ENCODE data around the gene DLGAP1.

Gene DLGAP1

DNA sequence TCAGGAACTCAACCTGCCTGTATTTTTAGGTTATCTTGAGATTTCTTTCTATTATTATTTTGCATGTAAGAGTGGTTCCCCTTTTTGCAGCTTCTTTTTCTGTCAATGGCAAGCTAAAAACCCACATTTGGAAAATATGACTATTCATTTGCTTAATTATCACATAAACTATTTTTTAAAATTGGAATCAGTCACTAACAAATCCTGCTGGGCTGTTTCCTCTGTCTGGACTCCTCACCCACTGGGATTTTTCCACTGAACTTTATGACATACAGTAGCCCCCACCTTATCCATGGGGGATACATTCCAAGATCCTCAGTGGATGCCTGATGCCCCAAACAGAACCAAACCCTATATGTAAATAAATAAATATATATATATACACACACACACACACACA, 447.3 kb downstream of the DLGAP1 start:
- TF ChIP-seq, protein P1, sequence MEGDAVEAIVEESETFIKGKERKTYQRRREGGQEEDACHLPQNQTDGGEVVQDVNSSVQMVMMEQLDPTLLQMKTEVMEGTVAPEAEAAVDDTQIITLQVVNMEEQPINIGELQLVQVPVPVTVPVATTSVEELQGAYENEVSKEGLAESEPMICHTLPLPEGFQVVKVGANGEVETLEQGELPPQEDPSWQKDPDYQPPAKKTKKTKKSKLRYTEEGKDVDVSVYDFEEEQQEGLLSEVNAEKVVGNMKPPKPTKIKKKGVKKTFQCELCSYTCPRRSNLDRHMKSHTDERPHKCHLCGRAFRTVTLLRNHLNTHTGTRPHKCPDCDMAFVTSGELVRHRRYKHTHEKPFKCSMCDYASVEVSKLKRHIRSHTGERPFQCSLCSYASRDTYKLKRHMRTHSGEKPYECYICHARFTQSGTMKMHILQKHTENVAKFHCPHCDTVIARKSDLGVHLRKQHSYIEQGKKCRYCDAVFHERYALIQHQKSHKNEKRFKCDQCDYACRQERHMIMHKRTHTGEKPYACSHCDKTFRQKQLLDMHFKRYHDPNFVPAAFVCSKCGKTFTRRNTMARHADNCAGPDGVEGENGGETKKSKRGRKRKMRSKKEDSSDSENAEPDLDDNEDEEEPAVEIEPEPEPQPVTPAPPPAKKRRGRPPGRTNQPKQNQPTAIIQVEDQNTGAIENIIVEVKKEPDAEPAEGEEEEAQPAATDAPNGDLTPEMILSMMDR (IDR thresholded peaks at IDR 0.05; ENCODE audit: borderline replicate concordance, control extremely low read depth, extremely low read depth, insufficient read depth, missing control alignments), result no peak
- no peak for DNase-seq (ENCODE audit: low spot score)
- in situ Hi-C loops (cut with MboI; ENCODE audit: low sequenced_read_pairs, unreplicated experiment), result no loop called here

DNA sequence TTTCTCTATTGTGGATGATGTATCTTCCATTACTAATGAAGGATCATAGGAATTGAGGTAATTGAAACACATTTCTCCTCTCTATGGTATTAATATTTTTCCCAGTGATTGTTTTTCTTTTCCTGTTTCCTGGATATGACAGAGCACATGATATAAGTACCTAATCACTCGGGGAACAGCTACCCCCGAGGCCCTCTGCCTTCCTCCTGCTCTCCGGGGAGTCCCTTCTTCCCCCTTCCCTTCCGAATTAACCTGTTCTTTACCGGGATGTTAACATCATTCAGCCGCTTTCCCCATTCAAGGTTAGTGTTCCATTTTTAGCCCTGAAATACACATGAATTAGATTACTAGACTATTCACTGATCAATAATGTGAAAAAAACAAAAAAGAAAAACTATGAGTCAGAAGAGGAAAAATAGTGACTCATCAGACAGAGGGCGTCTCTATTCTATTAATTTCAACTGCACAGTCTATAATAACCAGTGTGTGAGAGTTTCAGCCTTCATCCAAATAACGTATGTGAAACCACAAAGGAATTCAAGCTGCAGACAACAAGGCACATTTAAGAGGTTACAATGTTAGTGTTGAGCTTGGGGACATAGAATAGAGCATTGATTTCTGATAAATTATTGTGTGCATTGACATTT, 450.8 kb downstream of the DLGAP1 start:
- in situ Hi-C loops (cut with MboI; ENCODE audit: low sequenced_read_pairs, unreplicated experiment), result no loop called here
- TF ChIP-seq, protein P1 (IDR thresholded peaks at IDR 0.05; ENCODE audit: borderline replicate concordance, control extremely low read depth, extremely low read depth, insufficient read depth, missing control alignments), result no peak
- DNase-seq (ENCODE audit: low spot score), result no peak

DNA sequence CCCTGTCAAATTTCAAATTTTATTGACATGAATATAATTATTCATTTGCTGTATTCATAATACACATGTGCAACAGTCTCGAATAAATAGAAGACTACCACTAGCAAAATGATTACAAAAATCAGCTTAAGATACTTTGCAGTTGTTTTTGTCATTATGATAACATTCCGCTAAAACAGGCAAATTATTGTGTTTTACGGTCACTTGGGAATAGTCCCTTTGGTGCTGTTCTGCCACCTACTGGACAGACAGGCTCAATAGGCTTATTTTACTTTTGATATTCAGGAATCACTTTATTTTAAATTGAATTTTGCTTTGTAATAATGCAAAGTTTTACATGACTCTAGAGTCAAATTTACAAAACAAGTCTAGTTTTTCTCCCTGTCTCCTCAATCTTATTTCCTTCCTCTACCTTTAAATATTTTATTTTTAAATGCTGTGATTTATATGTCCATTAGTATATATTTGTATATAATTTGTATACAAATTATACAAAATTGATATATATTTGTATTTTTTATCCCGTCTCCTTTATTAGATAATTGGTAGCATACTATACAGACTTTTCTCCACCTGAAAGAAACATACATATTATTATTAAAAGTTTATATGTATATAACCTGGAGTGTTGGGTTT, 456.3 kb downstream of the DLGAP1 start:
- DNase-seq (ENCODE audit: low spot score), result no peak
- in situ Hi-C loops (cut with MboI; ENCODE audit: low sequenced_read_pairs, unreplicated experiment), result loop anchor here (25.0 kb wide), 2 partner anchors 212 to 712 kb away; no protein-coding TSS in a partner anchor

DNA sequence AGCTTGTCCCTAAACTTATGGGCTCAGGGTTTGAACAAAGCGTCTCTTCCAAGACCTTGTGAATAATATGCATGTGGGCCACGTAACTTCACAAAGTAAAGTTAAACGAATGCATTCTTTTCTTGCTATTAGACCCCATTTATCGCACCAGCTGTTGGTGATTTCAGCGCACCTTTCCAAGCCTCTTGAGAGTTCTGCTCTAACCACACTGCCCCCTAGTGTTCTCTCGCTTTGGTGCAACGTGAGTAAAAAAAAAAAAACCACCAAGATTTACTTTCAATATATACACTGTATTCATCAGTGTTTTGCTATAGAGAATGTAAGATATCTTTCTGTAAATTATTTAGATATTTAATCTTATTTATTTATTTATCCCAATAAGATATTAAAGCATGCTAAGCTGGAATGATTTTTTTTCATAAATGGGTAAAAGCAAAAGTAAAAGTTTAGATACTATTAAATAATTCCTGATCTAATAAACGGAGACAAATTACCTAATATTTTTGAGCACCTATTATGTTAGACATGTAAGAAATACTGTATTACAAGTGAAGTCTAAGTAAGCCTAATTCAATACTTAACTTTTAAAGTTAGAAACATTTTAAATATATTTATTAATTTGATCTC, 459.5 kb downstream of the DLGAP1 start:
- in situ Hi-C loops (cut with MboI; ENCODE audit: low sequenced_read_pairs, unreplicated experiment), result loop anchor here (25.0 kb wide), 2 partner anchors 208 to 708 kb away; no protein-coding TSS in a partner anchor
- TF ChIP-seq, protein P1 (IDR thresholded peaks at IDR 0.05; ENCODE audit: borderline replicate concordance, control extremely low read depth, extremely low read depth, insufficient read depth, missing control alignments), result peak; percentile 72
- DNase-seq (ENCODE audit: low spot score), result peak; percentile 32

More for the DNA sequence above, 456.3 kb downstream of the DLGAP1 start:
- TF ChIP-seq, protein P1 (IDR thresholded peaks at IDR 0.05; ENCODE audit: borderline replicate concordance, control extremely low read depth, extremely low read depth, insufficient read depth, missing control alignments), result peak; percentile 44

DNA sequence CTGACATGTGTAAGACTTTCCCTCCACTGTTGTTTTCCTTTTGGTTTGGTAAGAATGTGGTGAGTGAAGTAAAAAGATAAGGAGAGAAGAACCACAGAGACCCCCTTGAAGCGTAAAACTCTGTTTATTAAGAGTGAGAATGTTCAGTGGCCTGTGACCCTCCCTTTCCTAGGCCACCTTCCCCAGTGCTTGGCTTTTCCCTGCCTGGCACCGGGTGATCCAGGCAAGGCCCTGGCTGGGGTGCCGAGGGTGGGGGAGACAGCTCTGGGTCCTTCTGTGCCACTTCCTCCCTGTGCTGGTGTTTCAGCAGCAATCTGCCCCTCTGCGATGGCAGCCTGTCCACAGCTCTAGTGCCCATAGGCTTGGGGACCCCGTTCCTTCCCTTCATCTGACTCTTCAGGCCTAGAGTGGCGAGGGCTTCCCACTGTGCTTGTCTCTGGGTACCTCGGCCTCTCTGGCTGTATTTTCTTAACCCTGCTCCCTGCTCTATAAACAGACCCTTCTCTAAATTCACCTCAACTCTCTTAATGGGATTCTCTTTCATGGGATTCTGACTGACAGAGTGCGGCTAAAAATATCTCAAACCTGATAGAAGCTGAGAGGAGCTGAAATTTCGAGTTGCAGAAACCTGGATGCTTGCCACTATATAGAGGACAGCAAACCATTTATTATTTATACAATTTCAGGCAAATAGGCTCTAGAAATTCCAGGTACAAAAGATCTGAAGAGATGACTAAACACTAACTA, 461.0 kb downstream of the DLGAP1 start:
- DNase-seq (ENCODE audit: low spot score), result no peak
- TF ChIP-seq, protein P1 (IDR thresholded peaks at IDR 0.05; ENCODE audit: borderline replicate concordance, control extremely low read depth, extremely low read depth, insufficient read depth, missing control alignments), result no peak
- in situ Hi-C loops (cut with MboI; ENCODE audit: low sequenced_read_pairs, unreplicated experiment), result loop anchor here (25.0 kb wide), 2 partner anchors 207 to 707 kb away; no protein-coding TSS in a partner anchor

DNA sequence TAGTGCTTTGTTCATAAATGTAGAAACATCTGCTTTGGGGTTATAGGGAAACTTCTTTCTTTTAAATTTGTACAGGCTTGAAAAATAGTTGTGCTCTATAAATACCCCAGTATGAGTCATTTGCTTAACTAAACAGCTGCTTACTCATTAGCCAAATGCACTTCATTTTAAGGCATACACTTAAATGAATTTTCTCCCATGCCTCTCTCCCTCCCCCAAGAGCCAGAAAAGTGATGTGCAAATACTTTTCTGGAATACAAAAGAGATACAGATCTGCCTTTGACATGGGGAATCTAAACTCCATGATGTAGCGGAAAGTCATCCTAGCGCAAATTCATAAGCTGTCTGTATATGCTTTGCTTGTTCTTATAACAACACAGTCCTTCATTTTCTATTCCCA, 469.4 kb downstream of the DLGAP1 start:
- DNase-seq (ENCODE audit: low spot score), result no peak

More for the DNA sequence above, 469.4 kb downstream of the DLGAP1 start:
- TF ChIP-seq, protein P1 (IDR thresholded peaks at IDR 0.05; ENCODE audit: borderline replicate concordance, control extremely low read depth, extremely low read depth, insufficient read depth, missing control alignments), result no peak
- in situ Hi-C loops (cut with MboI; ENCODE audit: low sequenced_read_pairs, unreplicated experiment), result loop anchor here (25.0 kb wide), 2 partner anchors 198 to 698 kb away; no protein-coding TSS in a partner anchor
